A673 (cell line): ENCODE data around the gene ABCG1.

Experiments
- EZH2 ChIP-seq: fragments of 200-600 bp; sonication (generic); IDR thresholded peaks from 2 replicates; pipeline ENCODE4 v1.6.1; 2017; ENCODE audit warnings: borderline replicate concordance, low read depth, mild to moderate bottlenecking, mixed read lengths, antibody characterized with exemption, low read length; ENCODE audit not compliant: poor library complexity, severe bottlenecking
- TF ChIP-seq, protein P1 (sequence below): fragments of 300-800, 200-600 bp; sonication (generic); conservative IDR thresholded peaks from 2 replicates; pipeline ENCODE4 v1.5.1; 2017; ENCODE audit warnings: low read depth, mild to moderate bottlenecking, antibody characterized with exemption, low read length, moderate library complexity, mixed read lengths

DNA sequence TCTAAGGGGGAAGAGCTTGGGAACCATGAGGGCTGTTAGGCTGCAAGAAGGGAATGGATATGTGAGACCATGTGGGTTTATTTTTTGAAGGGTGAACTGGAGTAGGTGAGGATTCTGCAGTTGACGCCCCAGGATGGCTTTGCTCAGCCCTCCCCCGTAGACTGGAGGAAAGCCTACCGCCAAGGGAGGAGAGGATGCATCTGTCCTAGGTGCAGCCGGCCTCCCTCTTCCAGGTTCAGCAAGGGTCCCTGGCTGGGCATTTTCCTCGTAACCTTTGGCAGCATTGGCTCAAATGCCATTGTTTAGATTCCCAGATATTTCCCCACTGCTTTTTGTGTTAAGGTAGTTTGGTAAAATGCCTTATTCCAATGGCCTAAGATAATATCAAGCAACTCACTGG, 79.7 kb downstream of the ABCG1 start:
- TF ChIP-seq, protein P1, sequence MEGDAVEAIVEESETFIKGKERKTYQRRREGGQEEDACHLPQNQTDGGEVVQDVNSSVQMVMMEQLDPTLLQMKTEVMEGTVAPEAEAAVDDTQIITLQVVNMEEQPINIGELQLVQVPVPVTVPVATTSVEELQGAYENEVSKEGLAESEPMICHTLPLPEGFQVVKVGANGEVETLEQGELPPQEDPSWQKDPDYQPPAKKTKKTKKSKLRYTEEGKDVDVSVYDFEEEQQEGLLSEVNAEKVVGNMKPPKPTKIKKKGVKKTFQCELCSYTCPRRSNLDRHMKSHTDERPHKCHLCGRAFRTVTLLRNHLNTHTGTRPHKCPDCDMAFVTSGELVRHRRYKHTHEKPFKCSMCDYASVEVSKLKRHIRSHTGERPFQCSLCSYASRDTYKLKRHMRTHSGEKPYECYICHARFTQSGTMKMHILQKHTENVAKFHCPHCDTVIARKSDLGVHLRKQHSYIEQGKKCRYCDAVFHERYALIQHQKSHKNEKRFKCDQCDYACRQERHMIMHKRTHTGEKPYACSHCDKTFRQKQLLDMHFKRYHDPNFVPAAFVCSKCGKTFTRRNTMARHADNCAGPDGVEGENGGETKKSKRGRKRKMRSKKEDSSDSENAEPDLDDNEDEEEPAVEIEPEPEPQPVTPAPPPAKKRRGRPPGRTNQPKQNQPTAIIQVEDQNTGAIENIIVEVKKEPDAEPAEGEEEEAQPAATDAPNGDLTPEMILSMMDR = no peak
- no peak for TF ChIP-seq EZH2
